HG02610 (cell line): ENCODE results near the gene ABCA2.

Source experiments
- ATAC-seq: cut with Tn5 transposase; IDR thresholded peaks from one replicate; pipeline ENCODE4 v1.9.1; 2021; ENCODE audit warnings: mild to moderate bottlenecking, moderate library complexity; ENCODE audit not compliant: unreplicated experiment

Gene ABCA2

DNA sequence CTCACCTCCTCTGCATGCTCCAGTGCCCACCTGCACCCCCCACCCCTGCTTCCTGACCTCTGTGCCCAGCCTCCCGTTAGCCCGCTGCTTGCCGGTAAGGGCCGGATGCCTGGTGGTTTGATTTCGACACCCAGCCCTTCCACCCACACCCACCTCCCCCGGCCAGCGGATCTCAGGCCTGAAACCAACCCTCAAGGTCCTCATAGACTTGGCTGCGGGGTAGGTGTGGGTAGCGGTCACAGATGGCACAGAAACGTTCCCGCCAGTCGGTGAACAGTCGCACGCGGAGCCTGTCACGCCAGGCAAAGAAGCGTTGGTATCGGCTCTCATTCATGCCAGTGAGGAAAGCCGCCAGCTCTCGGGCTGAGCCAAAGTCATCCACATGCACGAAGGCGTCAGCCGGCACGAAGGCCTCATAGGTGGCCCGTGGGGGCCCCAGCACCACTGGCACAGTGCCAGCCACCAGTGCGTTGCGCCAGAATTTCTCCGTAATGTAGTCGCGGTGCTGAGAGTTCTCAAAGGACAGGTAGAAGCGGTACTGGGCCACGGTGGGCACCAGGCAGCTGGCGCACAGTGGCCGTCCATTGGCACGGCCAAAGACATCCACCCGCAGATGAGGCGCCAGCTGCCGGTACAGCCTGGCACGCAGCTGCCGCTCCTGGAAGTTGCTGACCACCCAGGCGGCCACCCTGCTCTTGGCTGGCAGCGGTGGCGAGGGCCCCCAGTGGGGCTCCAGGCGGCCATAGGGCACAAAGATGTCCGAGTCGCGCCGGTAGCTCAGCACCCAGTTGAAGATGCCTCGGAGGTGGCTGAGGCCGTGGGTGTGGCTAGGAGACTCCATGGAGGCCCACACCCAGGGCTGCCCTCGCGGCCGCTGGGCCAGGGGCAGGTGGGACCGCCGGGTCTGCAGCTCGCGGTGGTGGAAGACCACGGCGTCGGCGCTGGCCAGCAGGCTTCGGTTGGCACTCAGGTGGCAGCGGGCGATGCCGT, 2.8 kb upstream of the ABCA2 start:
- ATAC-seq, result no peak

DNA sequence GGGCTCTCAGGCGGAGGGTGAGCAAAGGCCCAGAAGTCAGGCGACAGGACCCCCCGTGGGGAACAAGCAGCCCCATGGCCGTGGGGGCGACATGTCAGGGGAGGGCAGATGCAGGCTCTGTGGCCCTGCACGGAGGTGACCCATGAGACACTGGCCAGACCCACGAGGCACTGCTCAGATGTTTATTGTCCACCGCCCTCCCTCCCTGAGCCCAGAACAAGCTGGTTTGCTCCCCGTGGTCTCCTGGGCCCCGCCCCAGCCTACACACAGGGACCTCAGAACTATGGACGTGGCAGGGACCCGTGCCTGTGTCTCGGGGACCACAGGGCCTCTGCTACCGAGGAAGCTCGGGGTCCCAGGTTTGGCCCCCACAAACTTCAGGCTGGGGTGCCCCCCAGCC, 2.0 kb upstream of the ABCA2 start:
- ATAC-seq, result no peak

DNA sequence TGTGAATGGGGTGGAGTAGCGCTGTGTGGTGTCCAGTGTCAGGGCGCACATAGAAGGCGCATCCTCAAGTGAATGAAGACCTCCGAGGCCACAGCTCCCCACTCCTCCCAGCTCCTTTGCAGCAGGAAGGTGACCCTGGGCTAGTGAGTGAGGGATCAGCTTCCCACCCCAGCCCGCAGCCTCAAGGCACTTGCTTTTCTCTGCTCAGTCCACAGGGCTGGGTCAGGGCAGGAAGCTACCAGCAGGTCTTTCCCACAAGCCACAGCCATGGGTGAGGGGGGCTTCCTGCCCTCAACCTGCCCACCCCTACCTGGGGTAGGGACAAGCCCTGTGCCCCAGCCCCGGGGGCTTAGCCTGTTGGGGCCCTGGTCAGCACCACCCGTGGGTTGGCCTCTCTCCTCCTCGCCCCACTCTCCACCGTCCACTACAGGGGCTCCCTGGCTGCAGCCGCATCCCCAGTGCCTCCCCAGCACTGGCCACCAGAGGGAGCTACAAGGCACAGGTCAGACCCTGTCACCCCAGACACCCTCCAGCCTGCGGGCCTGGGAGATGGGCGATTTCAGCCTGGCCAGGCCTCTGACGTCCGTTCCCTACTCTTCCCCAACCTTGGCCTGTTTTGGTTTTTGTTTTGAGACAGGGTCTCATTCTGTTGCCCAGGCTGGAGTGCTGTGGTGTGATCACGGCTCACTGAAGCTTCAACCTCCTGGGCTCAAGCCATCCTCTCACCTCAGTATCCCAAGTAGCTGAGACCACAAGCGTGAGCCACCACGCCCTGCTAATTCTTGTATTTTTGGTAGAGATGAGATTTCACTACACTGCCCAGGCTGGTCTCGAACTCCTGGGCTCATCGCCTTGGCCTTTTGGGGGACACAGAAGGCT, 1.3 kb upstream of the ABCA2 start:
- no peak for ATAC-seq

DNA sequence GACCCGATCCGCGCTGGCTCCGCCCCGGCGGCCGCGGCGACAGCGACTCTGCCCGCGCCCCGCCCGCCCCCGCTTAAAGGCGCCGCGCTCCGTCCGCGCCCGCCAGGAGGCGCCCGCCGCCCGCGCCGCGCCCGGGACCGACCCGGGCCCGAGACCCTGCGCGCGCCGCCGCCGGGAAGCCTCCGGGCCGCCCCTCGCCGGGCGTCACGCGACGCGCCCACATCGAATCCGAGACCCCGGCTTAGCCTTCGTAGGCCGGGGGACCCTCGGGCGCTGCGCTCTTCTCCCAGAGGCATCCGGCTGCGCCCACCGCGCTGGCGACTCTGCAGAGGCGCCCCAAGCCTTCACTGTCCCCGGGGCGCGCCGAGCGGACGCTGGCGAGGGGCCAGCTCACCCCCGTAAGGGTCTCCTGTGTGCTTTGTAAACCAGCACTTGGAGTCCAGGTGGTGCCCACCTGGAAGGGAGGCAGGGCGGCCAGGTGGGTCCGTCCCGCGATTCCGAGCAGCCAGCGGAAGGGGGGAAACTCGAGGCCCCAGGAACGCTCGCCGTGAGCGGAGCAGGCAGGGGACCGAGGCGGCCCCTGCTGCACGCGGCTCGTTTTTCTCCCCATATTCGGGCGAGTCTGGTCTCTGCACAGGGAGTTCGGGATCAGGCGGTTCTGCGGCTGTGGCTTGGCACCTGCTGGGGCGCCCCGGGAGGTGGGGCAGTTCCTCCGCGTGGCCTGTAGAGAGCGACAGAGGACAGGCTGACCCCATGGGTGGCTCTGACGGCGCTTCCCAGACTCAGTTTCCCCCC, 423 bp upstream of the ABCA2 start:
- no peak for ATAC-seq

DNA sequence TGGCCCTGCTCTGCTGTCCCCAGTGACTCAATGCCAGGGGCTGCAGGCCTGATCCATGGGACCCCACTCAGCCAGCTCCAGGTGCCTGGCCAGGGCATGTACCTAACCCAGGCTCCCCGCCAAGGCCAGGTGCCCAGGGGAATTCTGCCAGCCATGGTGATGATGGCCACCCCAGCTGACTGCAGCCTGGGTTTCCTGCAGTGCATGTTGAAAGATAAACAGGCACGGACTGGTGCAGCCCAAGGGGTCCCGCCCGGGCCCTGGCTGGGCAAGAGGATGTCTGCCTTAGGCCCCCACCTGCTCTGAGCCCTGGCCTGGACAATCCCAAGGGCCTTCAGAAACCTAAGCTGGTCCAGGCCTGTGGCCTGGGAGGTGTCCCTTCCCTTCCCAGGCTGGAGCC, 1.2 kb downstream of the ABCA2 start:
- no peak for ATAC-seq

DNA sequence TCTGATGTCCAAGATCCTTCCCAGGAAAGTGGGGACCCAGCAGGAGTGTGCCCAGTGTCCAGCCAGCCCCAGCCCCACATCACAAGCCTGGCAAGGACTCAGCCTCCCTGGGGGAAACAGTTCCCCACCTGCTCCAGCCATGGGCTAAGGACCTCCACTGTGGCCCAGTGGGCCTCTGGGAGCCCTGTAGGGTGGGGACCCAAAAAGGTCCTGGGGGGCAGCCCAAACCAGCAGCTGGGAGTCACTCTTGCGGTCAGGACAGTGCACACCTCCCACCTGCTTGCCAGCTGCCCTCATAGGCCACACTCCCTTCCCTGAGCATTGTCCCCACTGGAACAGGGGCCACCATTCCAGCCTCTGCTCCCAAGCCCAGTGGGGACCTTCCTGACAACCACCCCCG, 1.7 kb downstream of the ABCA2 start:
- no peak for ATAC-seq

DNA sequence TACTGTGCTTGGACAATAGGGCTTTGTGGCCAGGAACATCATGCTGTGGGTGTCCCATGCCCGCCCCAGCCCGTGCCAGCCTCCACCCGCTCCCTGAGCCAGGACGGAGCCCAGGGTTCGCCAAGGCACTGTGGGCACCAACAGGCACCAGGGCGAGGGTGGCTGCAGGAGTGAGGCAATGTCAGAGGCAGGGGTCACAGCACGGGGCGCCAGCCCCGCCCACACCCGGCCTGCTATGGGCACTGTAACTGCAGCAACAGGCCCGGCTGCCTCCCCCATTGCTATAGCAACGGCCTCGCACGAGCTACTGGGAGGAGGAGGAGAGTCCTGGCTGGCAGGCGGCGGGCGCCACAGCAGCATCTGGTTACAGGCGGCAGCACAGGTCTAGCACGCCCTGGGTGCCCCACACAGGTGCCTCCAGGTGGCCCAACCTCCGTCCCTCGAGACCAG, 2.5 kb downstream of the ABCA2 start:
- ATAC-seq, result no peak

DNA sequence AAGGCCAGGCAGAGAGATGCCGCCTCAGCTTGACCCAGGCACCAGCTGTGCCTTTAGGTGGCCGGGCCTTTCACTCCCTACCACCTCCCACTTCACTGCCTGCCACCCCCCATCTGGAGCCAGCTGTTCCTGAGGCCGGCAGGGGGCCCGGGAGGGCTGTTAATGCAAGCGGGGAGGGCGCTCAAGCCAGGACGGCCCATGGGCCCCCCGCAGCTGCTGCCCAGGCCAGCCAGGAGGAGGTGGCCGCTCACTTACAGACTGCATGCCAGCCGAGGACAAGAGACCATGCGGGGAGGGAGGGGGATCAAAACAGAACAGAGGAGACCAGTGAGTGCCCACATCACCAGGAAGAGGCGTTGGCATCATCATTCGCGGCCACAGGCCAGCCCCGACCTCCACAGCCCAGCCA, 4.5 kb downstream of the ABCA2 start:
- no peak for ATAC-seq

DNA sequence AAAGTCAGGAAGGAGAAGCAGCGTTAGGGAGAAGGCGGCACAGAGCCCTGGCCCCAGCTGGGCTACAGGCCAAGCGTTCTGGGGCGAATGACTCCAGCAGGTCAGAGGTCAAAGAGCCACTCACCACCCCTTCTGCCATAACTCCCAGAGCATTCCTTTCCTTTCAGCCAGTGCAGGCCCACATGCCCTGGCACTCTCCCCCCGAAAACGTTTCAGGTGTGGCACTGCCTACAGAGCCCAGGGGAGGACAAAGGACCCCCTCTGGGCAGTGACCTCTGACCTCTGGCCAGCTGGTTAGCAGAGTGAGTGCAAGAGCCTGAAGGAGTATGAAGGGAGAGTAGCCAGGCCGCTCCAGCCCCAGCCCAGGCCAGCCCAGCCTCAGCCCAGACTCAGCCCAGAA, 4.9 kb downstream of the ABCA2 start:
- no peak for ATAC-seq

DNA sequence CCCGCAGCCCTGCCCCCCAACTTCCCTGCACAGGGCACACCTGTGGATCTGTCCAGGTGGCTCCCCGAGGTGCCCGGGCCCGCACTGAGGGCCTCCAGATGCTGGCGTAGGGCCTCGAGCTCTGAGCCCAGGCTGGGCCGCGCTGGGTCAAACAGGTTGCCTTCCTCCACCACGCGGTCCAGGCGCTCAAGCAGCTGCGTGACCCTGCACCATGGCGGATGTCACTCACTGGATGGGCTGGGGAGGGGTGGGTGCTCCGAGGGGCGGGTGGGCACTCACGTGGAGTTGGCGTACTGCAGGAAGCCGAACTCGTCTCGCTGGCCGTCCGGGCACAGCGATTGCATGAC, 5.4 kb downstream of the ABCA2 start:
- no peak for ATAC-seq

DNA sequence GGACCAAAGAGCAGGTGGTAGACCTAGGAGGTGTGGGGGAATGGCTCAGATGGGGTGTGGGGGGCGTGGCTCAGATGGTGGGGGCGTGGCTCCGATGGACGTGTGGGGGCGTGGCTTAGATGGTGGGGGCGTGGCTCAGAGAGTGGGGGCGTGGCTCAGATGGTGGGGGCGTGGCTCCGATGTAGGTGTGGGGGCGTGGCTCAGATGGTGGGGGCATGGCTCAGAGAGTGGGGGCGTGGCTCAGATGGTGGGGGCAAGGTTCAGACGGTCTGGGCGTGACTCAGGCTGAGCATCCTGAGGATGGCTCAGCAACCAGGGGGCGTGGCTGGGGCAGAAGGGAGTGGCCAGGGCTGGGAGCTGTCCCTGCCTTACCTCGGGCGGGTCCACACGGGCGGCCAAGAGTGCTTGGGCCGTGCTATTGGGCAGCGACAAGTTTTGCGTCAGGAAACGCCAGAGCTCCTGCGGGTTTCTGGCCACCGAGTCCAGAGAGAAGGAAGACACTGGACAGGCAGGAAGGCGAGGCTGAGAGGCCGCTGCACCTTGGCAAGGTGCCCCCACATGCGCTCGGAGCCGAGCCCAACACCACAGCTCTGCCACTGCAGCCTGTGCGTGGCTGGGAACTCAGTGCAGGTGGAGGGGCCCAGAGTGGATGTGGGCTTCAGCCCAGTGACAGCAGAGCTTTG, 5.9 kb downstream of the ABCA2 start:
- ATAC-seq, result no peak

DNA sequence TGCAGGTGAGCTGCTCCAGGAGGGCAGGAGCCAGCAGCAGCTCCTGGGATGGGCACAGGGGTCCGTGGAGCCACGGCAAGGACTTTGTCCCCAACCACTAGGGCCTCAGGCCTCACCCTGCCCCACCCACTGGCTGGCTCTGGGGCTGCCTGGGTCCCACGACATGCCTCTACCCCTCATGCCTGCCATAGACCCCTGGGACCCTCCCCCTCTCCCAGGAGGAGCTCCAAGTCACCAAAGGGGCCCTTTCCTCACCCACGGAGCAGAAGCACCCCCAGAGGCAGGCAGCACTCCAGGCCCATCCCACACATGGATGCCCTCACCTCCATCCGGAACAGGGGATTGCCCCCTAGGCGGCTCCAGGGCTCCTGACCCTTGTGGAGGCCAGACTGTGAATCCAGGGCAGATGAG, 6.5 kb downstream of the ABCA2 start:
- no peak for ATAC-seq

DNA sequence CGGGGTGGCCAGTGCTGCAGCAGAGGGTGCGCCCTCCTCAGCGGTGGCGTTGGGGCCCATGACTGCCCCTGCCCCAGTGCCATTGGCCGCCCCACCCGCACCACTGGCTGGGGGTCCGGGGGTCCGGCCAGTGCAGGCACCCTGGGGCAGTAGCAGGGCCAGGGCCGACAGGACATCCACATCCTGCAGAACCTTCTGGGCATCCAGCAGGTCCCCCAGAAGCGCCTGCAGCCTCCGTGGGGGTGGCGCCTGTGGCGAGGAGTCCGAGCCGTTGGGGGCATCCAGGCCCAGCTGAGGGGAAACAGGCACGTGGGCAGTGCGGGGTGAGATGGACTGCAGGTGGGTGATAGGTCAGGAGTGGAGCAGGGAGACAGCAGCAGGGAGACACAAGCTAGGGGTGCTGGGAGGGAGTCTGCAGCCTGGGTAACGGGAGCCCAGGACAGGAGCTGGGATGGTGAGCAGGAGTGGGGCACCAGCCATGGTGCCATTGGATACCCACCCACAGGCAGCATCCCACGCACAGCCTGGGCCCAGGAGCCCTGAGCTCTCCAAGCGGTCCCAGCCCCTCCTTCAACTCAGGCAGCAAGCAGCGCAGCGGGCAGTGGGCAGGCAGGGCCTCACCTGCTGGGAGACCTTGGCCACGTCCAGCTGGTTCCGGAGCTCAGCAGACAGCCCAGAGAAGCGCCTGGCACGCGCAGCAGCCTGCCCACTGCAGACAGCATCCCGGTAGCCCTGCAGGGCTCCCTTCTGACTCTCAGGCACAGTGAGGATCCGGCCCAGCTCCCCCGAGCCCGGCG, 7.1 kb downstream of the ABCA2 start:
- ATAC-seq, result no peak

DNA sequence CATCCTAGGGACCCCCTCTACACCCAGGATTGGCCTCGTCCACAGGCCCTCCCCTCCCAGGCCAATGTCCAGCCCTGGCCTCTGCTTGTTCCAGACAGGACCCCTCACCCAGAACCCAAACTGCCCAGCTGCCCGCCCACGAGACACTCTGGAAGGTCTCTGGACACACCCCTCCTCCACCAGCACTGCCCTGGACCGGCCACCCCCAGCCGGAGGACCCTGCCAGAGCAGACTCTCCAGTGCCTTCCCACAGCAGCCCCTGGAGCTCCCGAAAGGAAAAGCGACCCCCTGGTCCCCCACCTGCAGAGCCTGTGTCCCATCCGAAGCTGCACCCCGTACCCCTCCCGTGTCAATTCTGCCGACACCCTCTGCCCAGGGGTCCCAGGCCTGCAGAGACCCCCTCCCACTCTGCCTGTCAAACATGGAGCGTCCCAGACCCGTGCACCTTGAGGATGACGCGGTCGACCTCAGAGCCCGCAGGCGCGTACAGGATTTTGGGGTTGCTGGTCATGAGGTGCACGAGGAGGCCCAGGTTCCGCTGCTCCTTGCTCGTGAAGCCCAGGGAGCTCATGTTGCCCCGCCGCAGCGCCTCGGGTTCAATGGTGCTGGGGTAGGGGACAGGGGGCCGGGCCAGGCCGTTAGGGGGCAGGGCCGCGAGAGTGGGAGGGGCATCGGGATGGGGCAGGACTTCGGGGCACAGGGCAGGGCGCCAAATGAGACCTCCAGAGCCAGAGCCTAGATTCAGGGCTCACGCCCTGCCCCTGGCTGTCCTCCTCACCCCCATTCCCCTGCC, 8.0 kb downstream of the ABCA2 start:
- no peak for ATAC-seq

DNA sequence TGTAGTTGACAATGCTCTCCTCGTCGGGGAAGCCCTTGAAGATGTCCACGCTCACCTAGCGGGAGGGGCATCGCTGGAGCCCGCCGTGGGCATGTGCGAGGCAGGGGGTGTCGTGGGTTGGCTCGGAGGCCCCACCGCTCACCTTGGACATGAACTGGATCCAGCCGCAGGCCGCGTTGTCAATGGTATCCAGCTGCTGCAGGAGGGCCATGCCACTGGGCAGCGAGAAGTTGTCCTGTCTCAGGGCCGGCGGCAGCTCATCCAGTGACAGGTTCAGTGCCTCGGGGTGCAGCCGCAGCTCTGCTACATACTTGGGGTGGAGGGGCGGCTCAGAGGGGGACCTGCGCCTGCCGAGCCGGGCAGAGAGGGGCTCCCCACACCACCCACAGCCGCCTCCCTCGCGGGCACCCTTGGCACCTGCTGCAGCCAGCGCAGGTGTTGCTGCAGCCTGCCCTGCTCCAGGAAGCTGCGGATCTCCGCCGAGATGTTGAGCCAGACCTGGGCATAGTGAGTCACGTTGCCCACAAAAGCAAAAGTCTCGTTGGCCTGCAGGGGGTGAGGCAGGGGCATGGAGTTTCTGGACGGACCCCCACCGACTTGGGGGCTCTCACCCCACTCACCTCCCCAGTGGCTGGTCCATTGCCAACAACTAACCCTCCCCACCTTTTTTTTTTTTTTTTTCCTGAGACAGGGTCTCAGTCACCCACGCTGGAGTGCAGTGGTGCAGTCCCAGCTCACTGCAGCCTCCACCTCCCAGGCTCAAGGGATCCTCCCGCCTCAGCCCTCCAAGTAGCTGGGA, 9.1 kb downstream of the ABCA2 start:
- no peak for ATAC-seq

DNA sequence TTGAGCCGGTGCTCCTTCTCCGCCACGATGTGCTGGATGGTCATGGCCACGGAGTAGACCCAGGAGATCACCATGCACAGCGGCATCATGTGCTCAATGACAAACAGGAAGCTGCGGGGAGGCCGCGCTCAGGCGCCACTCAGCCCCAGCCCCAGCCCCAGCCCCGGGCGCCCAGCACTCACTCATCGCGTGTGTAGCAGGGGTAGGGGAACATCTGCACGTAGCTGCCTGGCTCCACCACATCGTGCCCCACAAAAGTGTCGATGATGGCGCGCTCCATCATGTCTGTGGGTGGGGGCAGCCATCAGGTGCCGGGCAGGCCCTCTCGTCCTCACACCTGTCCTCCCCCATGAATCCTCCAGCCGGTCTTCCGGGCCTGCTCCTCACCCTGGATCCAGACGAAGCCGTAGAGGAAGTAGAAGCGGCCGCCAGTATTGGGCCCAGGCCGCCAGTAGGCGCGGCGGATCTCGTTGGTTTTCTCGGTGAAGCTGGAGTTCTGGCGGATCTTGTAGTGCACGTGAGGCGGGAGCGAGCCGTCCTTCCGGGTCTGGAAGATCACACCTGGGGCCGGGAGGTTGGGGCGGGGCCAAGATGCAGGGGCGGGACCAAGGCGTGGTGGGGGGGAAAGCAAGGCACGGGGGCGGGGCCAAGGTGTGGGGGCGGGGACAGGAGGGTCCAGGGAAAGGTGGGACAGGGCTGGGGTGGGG, 10.1 kb downstream of the ABCA2 start:
- ATAC-seq, result no peak

DNA sequence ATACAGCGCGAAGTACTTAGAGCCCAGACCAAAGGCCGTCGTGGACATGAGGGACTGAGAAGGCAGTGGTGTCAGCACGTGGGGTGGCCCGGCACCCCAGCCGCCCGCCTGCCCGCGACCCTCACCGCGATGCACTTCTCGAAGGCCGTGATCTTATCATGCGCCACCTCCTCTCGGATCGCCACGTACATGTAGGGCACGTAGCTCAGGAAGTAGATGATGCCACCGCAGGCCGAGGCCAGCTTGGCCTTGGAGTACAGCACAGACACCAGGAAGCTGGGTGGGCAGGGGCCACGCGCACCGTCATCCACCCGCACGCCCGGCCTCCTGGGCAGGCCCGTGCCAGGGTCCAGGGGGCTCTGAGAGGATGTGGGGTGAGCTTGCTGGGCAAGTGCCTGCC, 11.0 kb downstream of the ABCA2 start:
- no peak for ATAC-seq
